Endodermal cell (in vitro differentiated cells): ENCODE measurements around the gene GLYATL3. TPM values are rescaled to one million over a fixed set of nuclear protein-coding genes. Genes with fewer than 3 reads are reported as not detected.

ENCODE experiments used
- DNase-seq: peaks from one replicate; pipeline ENCODE4 v3.0.0-alpha.2; 2017
- H3K27ac ChIP-seq: 2 replicates; pipeline ENCODE4 v1.5.1; 2013; ENCODE audit warnings: mild to moderate bottlenecking, low read depth, low read length, moderate library complexity
- H3K27me3 ChIP-seq: 2 replicates; pipeline ENCODE4 v1.6.1; 2013; ENCODE audit warnings: mild to moderate bottlenecking, low read length, moderate library complexity; ENCODE audit not compliant: insufficient read depth, control insufficient read depth, poor library complexity, severe bottlenecking
- H3K36me3 ChIP-seq: 2 replicates; pipeline ENCODE4 v1.7.0; 2013; ENCODE audit warnings: mild to moderate bottlenecking, low read length, moderate library complexity; ENCODE audit not compliant: control insufficient read depth, insufficient read depth
- H3K4me1 ChIP-seq: one replicate; pipeline ENCODE4 v1.7.0; 2013; ENCODE audit warnings: low read length; ENCODE audit not compliant: control insufficient read depth, insufficient read depth
- H3K4me3 ChIP-seq: 2 replicates; pipeline ENCODE4 v1.5.1; 2013; ENCODE audit warnings: mild to moderate bottlenecking, low read length, moderate library complexity
- H3K9ac ChIP-seq: 2 replicates; pipeline ENCODE4 v1.6.1; 2013; ENCODE audit warnings: mild to moderate bottlenecking, low read length, moderate library complexity; ENCODE audit not compliant: poor library complexity, severe bottlenecking; ENCODE audit errors: extremely low read depth
- H3K9me3 ChIP-seq: 2 replicates; pipeline ENCODE4 v1.6.1; 2013; ENCODE audit warnings: mild to moderate bottlenecking, low read length, moderate library complexity; ENCODE audit not compliant: control insufficient read depth
- H3K27ac Mint-ChIP-seq: 2 replicates; pipeline ENCODE4 v1.8.0; 2020; ENCODE audit warnings: mixed read lengths
- H3K27me3 Mint-ChIP-seq: 2 replicates; pipeline ENCODE4 v1.8.0; 2021; ENCODE audit warnings: mild to moderate bottlenecking, mixed read lengths; ENCODE audit not compliant: insufficient read depth
- H3K36me3 Mint-ChIP-seq: 2 replicates; pipeline ENCODE4 v1.8.0; 2020; ENCODE audit warnings: low read depth, mixed read lengths
- H3K4me1 Mint-ChIP-seq: 2 replicates; pipeline ENCODE4 v1.8.0; 2020; ENCODE audit warnings: mixed read lengths
- H3K4me3 Mint-ChIP-seq: 2 replicates; pipeline ENCODE4 v1.8.0; 2020; ENCODE audit warnings: mild to moderate bottlenecking, moderate library complexity, mixed read lengths
- H3K9me3 Mint-ChIP-seq: 2 replicates; pipeline ENCODE4 v1.8.0; 2020; ENCODE audit warnings: mild to moderate bottlenecking, mixed read lengths
- WGBS, 2 experiments: methylation state at CpG; one replicate each; pipeline versions ENCODE4 v1.1.5 to v1.1.7; 2013; ENCODE audit warnings: missing lambda C conversion rate in 2 of 2, mixed read lengths in 1 of 2; ENCODE audit not compliant: insufficient coverage in 1 of 2, insufficient read length in 1 of 2; 5-methylcytosine and 5-hydroxymethylcytosine counted together
- long read RNA-seq, 4 experiments: library from polyadenylated mRNA in 2 of 4; library from RNA in 1 of 4; library from capped mRNA in 1 of 4; stranded (forward) in 3 of 4; unstranded in 1 of 4; transcript quantifications; one replicate each; pipeline ENCODE4 v2.0.0, GENCODE V29; 2020 to 2021; ENCODE audit warnings: inconsistent platforms in 1 of 4
- polyA plus RNA-seq, 2 experiments: library from polyadenylated mRNA; stranded (reverse); fragments of 50-300 nt; gene quantifications; one replicate each; pipeline ENCODE4 v1.2.3, GENCODE V29; 2013
- total RNA-seq, 2 donors: library from RNA; stranded (reverse); fragmentation: NEBNext Ultra II Directional in 1 of 2; extraction: Animal tissue kit (Norgen Biotek cat#: 25700) in 1 of 2; gene quantifications; 2 replicates in 1 of 2; 3 replicates in 1 of 2; pipeline ENCODE4 v1.2.1, GENCODE V29; 2021
- TF ChIP-seq, protein P1 (sequence below): fragments of 200-600 bp; sonication (generic); conservative IDR thresholded peaks from 2 replicates; pipeline ENCODE4 v1.5.0; 2021; ENCODE audit warnings: antibody characterized with exemption, mild to moderate bottlenecking

Gene GLYATL3
- not detected for total RNA-seq
- not detected for polyA plus RNA-seq (2013, experiment 1 of 2)
- not detected for polyA plus RNA-seq (2013, experiment 2 of 2)
- long read RNA-seq, experiment 1: 0 reads
- long read RNA-seq, experiment 2: 0 reads
- long read RNA-seq, experiment 3: 0 reads
- long read RNA-seq, experiment 4: 0 reads

DNA sequence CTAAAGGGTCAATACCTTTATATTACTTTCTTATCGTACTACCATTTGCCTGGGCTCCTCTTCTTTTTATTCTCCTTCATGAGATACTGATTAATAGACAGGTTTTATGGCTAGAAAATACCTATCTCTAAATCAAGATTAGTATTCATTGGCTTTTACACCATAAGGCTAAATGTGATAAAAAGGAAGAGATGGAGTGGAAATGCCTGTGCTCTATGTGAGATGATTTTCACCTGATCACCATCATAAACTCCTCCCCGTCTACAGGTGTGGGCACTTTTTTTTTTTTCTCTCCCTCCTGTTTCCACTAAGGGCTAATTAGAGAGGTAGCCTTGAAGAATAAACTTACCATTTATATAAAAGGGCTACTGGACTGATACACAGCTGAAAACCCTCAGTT lies at the start of gene GLYATL3:
GLYATL3 (plus strand) TSS at position 301 of the 400 bp plus-strand sequence. CDS start 12,068 bp downstream, outside the sequence.
- Mint-ChIP-seq H3K4me3 (no peak within 1 kb of the TSS), H3K36me3 (no peaks in the 10 kb centered on the region), H3K27me3 (no peaks in the 10 kb centered on the region), H3K4me1 (no peaks in the 10 kb centered on the region), H3K9me3 (no peaks in the 10 kb centered on the region), H3K27ac (no peak within 1 kb of the TSS)
- TF ChIP-seq, protein P1, sequence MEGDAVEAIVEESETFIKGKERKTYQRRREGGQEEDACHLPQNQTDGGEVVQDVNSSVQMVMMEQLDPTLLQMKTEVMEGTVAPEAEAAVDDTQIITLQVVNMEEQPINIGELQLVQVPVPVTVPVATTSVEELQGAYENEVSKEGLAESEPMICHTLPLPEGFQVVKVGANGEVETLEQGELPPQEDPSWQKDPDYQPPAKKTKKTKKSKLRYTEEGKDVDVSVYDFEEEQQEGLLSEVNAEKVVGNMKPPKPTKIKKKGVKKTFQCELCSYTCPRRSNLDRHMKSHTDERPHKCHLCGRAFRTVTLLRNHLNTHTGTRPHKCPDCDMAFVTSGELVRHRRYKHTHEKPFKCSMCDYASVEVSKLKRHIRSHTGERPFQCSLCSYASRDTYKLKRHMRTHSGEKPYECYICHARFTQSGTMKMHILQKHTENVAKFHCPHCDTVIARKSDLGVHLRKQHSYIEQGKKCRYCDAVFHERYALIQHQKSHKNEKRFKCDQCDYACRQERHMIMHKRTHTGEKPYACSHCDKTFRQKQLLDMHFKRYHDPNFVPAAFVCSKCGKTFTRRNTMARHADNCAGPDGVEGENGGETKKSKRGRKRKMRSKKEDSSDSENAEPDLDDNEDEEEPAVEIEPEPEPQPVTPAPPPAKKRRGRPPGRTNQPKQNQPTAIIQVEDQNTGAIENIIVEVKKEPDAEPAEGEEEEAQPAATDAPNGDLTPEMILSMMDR: no peak
- DNase-seq: no peak
- Histone ChIP-seq H3K4me3 (no peak within 1 kb of the TSS), H3K27ac (no peak within 1 kb of the TSS), H3K27me3 (no peaks in the 10 kb centered on the region), H3K9me3 (no peaks in the 10 kb centered on the region), H3K36me3 (no peaks in the 10 kb centered on the region), H3K9ac (no peak within 1 kb of the TSS), H3K4me1 (no peaks in the 10 kb centered on the region)
- WGBS, 2 experiments: 100% methylated on average over 1 of the region's 2 CpGs; no CpG with 5 or more reads in 1 of the 2 experiments

DNA sequence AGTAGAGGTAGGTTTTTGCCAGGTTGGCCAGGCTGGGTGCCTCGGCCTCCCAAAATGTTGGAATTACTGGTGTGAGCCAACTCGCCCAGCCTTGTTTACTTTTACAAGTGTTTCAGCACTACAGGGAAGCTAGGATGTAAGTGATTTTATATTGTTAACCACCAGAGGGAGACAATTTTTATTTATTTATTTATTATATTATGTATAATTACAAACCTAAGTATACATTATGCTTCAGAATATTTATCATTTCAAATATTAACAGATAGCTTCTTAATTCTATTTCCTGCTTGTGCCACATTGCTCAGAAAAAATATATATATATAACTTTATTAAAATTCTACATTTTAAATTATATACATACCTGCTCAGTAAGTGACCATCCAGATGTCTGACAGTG lies 46.5 kb upstream of the GLYATL3 start:
- H3K9ac ChIP-seq: no peak overlapping the region
- DNase-seq: no peak
- H3K9me3 Mint-ChIP-seq: no peaks in the 10 kb centered on the region
- H3K36me3 Mint-ChIP-seq: peaks cover 15% of the 10 kb centered on the region
- no peaks in the 10 kb centered on the region for H3K27me3 ChIP-seq
- H3K9me3 ChIP-seq: no peaks in the 10 kb centered on the region
- peaks cover 5% of the 10 kb centered on the region for H3K4me1 ChIP-seq
- no peak overlapping the region for H3K27ac Mint-ChIP-seq
- TF ChIP-seq, protein P1: peak; percentile 71
- no peak overlapping the region for H3K27ac ChIP-seq
- H3K27me3 Mint-ChIP-seq: no peaks in the 10 kb centered on the region
- H3K4me3 Mint-ChIP-seq: no peak overlapping the region
- WGBS, 2 experiments: 86% methylated on average over 2 of the region's 2 CpGs; no CpG with 5 or more reads in 1 of the 2 experiments
- peaks cover 6% of the 10 kb centered on the region for H3K4me1 Mint-ChIP-seq
- peaks cover 24% of the 10 kb centered on the region for H3K36me3 ChIP-seq
- no peak overlapping the region for H3K4me3 ChIP-seq

DNA sequence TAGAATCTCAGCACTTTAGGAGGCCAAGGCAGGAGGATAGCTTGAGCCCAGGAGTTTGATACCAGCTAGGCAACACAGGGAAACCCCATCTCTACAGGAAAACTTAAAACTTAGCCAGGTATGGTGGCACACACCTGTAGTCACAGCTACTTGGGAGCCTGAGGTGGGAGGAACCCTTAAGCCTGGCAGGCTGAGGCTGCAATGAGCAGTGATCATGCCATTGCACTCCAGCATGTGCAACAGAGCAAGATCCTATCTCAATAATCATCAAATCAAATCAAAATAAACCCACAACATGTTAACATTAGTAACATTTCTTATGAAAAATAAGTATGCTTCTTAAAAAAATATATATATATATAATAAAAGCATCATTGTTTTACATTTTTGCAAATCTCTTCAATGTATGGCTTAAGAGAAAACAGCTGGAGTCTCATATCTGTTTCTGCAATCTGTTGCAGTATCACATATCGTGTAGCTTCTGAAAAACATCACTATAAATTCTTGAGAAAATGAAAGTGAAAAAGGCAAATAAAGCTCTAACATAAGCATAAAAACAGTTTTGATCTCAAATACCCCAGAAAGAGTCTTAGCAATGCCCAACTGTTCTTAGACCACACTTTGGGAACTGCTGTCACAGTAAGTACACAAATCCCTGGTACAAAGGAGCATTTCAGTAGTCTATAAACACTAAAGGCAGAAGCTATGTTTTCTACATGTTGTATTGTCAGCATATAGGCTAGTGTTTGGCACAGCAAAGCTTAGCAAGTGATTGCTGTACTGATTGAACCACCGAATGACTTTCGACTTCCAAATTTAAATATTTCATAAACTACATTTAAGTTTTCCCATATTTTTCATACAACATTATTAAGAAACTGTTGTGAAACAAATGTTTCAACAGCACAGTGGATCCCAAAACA lies 44.7 kb upstream of the GLYATL3 start:
- TF ChIP-seq, protein P1: no peak
- Histone ChIP-seq H3K36me3 (peaks cover 19% of the 10 kb centered on the region), H3K9me3 (no peaks in the 10 kb centered on the region), H3K4me1 (peaks cover 5% of the 10 kb centered on the region), H3K27ac (no peak overlapping the region), H3K9ac (no peak overlapping the region), H3K4me3 (no peak overlapping the region), H3K27me3 (no peaks in the 10 kb centered on the region)
- Mint-ChIP-seq H3K36me3 (peaks cover 14% of the 10 kb centered on the region), H3K27me3 (no peaks in the 10 kb centered on the region), H3K27ac (no peak overlapping the region), H3K4me1 (peaks cover 6% of the 10 kb centered on the region), H3K4me3 (no peak overlapping the region), H3K9me3 (no peaks in the 10 kb centered on the region)
- WGBS, 2 experiments: 95% methylated on average over 3 of the region's 3 CpGs; no CpG with 5 or more reads in 1 of the 2 experiments
- no peak for DNase-seq
